Activated T-helper 9 cell treated with anti-CD3 and anti-CD28 coated beads, Interleukin-2, amount 50 U/mL, for 16 hours (primary cell): Measurements from ENCODE around the gene SEC16B.

Experiments used
- DNase-seq: peaks from one replicate; pipeline ENCODE4 v3.0.0-alpha.2; 2020; ENCODE audit warnings: low read depth

SEC16B gene

DNA sequence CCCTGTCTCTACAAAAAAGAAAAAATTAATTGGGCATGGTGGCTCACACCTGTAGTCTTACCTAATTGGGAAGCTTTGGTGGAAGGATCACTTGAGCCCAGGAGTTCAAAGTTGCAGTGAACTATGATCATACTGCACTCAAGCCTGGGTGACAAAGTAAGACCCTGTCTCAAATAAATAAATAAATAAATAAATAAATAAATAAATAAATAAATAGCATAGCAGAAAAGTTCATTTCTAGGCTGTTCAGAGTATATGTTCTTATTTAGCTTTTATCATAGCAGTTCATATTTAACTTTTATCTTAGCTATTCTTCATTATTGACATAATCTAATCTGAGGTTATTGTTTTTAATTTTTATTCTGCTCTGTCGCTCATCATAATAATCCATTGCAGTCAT lies 8.7 kb upstream of the SEC16B start:
- DNase-seq = no peak

DNA sequence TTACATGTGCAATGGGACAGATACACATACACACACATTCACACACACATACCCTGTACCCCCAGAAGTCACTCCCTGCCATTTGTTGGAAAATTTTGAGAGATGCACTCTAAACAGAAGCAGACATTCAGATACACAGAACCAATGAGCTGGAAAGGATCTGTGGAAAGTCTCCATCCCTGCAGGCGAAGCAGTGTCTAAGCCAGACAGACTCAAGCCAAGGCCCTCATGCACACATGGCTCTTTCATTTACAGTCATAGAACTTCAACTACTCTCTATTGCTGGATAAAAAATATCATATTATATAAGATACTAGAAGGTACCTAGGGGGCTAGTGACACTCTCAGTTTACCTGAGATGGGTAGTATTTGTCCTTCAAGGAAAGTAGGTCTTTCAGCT lies 7.3 kb upstream of the SEC16B start:
- no peak for DNase-seq

DNA sequence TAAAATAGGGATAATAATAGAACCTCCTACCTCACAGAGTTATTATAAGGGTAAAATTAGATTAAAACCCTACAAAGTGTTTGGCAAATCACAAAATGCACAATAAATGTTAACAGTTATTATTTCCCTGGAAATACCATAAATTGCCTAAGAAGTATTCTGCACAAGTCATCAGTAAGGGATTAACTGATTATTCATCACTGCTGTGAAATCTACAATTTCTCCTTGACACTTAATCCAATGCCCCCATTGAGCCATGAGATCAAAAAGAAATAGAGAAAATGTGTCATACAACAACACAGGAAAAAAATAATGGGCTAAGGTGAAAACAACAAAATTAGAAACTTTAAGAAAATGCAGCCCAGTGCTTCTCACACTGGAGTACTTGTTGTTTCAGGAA lies 6.7 kb upstream of the SEC16B start:
- DNase-seq = no peak

- DNase-seq = no peak
These were observed 6.0 kb upstream of the SEC16B start for GRCh38 chr1:177975588-177976495.

- no peak for DNase-seq
These were observed 3.7 kb upstream of the SEC16B start for GRCh38 chr1:177973585-177973984.

DNA sequence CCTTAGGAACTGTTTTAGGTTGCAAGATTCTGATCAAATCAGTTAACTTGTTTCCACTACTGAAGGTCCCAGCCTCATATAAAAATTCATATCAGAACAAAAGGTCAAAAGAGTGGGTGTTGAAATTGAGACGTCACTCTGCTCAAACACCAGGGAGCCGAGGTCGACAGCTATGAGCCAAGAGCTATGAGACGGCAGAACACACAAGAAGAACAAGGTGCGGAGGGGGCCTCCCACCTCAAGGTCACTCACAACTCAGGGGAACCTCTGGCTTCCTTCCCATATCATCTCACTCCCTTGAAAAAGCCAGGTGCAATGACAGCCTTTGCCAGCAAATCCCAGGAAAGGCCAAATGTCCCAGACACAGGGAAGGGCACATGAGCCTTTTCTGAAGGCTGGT lies 749 bp downstream of the SEC16B start:
- no peak for DNase-seq

DNA sequence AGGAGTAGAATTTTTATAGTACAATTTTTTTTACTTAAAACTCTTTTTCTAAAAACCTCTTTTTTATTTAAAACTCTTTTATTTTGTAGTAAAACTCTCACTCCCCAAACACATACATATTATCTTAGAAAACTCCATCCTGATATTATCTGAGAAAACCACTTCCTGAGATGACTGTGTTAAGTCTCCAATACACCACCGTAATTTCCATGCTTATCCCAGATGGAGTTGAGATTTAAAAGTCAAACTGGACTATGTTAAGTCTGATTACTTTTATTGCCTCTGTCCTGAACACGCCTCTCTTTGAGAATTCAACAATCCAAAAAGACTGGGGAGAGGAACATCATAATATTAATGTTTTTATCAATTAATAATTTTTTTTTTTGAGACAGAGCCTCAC lies 3.7 kb downstream of the SEC16B start:
- no peak for DNase-seq

GRCh38 chr1:177965293-177965692 lies 4.6 kb downstream of the SEC16B start:
- DNase-seq = no peak

DNA sequence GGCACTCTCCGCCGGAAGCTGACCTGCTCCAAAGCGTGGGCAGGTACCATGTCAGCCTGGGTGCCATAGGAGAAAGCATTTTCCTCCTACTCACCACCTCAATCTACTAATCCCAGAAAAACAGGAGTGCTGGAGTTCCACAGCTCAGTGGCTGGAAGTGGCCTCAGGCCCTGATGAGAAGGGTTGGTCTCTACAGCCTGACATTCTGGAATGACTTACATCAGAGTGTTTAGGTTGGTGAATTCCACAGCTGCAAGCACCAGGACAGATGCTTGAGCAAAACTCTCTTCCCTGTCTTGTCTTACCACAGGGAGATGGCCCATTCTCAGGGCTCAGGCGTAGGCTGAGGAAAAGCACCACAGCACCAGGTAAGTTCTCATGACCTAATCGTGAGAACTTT lies 5.5 kb downstream of the SEC16B start:
- DNase-seq = no peak

DNA sequence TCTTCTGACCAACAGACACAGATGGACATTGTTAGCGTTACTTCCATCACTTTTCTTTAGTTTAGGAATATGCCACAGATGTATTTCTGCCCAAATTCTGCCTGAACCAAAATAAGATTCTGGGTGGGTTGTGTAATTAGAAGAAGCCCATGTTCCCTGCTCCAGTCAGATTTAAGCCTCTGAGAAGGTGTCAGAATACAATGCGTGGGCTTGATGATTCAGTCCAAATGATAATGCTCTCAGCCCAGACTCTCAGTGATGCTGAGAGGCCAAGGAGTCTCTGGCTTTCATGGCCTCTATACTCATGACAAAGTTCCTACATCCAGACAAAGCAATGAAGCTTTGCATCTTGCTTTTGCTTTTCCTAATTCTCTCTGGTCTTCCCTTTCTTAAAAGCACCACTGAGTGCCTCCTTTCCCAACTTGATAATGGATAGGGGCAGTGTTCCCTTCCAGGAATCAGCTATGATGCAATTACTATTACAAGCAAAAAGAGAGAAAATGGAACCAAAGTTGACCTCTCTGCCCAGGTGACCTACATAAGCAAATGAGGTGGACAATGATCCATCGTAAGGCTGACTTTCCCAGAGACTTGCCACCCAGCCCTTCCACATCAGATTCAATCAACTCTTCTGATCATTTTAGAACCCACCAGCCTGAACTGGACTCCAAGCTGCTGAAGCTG lies 8.8 kb downstream of the SEC16B start:
- DNase-seq = no peak

- no peak for DNase-seq
These were observed 9.9 kb downstream of the SEC16B start for GRCh38 chr1:177959811-177960515.

GRCh38 chr1:177958092-177958491 lies 11.8 kb downstream of the SEC16B start:
- no peak for DNase-seq

- no peak for DNase-seq
These were observed 15.8 kb downstream of the SEC16B start for GRCh38 chr1:177954076-177954475.

GRCh38 chr1:177953549-177953948 lies 16.3 kb downstream of the SEC16B start:
- no peak for DNase-seq

GRCh38 chr1:177952691-177953090 lies 17.2 kb downstream of the SEC16B start:
- no peak for DNase-seq

- no peak for DNase-seq
These were observed 17.6 kb downstream of the SEC16B start for GRCh38 chr1:177952249-177952648.

DNA sequence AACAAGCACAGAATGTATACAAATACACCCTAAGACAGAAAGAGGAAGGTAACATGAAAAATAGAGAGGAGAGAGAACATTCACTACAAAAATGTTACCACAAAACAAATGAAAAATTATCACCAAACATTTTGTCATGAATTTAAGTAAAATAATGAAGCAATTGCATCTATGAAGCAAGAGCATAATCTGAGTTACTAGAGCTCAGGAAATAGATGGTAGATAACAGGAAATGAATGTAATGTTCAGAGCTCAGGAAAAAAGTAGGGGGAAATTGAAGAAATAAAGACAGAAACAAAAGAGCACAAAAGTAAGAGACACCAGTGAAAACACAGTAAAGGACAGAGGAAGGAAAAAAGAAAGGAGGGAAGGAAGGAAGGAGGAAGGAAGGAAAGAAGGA lies 19.4 kb downstream of the SEC16B start:
- DNase-seq = no peak

- no peak for DNase-seq
These were observed 21.4 kb downstream of the SEC16B start for GRCh38 chr1:177948336-177948972.

- DNase-seq = no peak
These were observed 22.2 kb downstream of the SEC16B start for GRCh38 chr1:177947623-177948022.

DNA sequence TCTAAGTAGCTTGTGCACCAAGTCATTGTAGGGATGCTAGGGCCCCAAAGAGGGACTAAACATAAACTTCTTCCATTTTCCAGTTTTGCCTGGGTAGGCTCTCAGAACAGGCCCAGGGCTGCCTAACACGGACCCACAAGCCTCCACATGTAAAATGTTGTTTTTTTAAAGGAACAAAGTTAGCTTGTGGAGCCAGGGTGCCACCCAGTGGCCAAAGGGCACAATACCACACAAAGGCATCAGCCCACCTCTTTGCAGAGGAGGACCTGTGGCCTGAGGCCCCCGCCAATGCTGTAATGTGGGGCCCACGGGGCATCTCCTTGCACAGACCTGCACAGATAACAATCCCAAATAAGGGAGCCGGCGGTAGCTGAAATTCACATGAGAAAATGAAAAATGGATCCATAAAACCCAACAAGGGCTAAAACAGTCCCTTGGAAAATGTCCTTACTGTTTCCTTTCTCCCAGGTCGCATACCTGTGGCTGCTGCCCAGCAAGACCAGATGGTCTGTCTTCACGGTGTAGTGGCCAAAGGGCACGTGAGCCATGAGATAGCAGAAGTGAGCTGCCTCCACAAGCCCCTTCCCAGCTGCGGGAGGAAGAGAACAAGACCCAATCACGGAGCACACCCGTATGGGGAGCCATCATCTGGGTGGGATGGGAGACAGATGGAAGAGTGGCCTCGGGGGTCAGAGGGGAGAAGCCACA lies 23.8 kb downstream of the SEC16B start:
- no peak for DNase-seq

DNA sequence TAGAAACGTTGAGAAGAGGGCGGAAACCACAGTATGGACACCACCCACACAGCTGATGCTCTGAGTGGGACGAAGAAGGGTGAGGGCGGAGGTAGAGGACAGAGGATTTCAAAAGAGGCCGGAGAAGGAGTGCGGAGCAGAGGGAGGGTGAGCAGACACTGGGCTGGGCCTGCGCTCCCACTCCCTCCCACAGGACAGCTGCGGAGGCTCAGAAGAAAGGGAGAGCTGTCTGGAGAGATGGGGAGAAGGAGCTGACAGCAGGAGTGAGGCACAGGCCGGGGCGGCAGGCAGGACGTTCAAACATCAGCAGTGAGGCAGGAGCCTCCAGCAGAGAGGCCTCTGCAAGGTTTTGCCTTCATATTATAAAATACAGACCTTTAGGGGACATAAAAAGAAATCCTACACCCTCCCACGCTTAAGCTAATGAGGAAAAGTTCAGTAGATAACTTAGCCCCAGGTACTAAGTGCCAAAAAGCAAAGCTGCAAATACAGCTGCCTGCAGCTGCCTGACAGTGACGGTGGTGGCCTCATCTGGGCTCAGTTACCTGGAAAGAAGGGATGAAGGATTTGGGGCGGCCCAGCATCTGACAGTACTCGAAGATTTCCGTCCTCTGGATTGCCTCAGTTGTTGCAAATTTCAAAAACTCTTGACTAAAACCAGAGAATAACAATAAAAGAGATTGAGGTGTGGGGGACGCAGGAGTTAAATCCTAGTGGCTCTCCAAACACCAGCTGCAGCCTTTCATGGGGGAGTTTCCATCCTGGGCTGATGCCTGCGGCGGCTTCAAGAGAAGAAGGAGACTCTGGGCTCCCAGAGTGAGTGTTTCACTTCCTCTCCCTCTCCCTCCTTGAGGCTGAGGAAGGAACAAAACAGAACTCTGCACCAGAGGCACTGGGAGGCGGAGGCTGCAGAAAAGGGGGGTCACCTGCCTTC lies 25.6 kb downstream of the SEC16B start:
- no peak for DNase-seq
